H1 (cell line): ENCODE results near the gene MAGI1. TPM values are rescaled to one million over a fixed set of nuclear protein-coding genes. Genes with fewer than 3 reads are reported as not detected.

Experiments
- CTCF ChIA-PET: fragments of 300-600 bp; sonication (Branson Sonifier 250); formaldehyde crosslinking; loops from one replicate; lab custom pipeline; 2021; ENCODE audit not compliant: partially characterized antibody; lab: Charles Lee
- POLR2A ChIA-PET: fragments of 300-600 bp; sonication (Branson Sonifier 250); formaldehyde crosslinking; loops from one replicate; lab custom pipeline; 2021; ENCODE audit warnings: inconsistent platforms; ENCODE audit not compliant: partially characterized antibody; lab: Charles Lee
- DNase-seq, 2 experiments: peaks; one replicate each; pipeline versions ENCODE4 v3.0.0 to v3.0.0-alpha.2; 2010 to 2022; ENCODE audit warnings: low spot score in 2 of 2, low read depth in 1 of 2, mixed read lengths in 1 of 2
- FAIRE-seq: peaks from 2 replicates; lab custom pipeline; 2011; peaks lifted over from hg19 to GRCh38; lab: Jason Lieb, UNC
- H2AFZ ChIP-seq: 2 replicates; pipeline ENCODE4 v1.8.1; 2012; ENCODE audit warnings: low read length, inconsistent platforms
- H2AK5ac ChIP-seq: 2 replicates; pipeline ENCODE4 v1.6.1; 2013; ENCODE audit warnings: low read depth, low read length
- H2BK120ac ChIP-seq: replicated peaks from 2 replicates; pipeline ENCODE3; 2013; ENCODE audit warnings: low read depth, low read length, inconsistent platforms
- H2BK12ac ChIP-seq: 2 replicates; pipeline ENCODE4 v1.6.1; 2013; ENCODE audit warnings: low read depth, low read length
- H2BK15ac ChIP-seq: 2 replicates; pipeline ENCODE4 v1.6.1; 2013; ENCODE audit warnings: low read length
- H2BK20ac ChIP-seq: 2 replicates; pipeline ENCODE4 v1.6.1; 2013; ENCODE audit warnings: low read length
- H2BK5ac ChIP-seq: 2 replicates; pipeline ENCODE4 v1.6.1; 2013; ENCODE audit warnings: low read depth, low read length
- H3K14ac ChIP-seq: 2 replicates; pipeline ENCODE4 v1.6.1; 2013; ENCODE audit warnings: inconsistent platforms; ENCODE audit not compliant: insufficient read length
- H3K18ac ChIP-seq: 2 replicates; pipeline ENCODE4 v1.6.1; 2013; ENCODE audit warnings: low read length; ENCODE audit errors: extremely low read depth
- H3K23ac ChIP-seq: 2 replicates; pipeline ENCODE4 v1.6.1; 2013; ENCODE audit warnings: inconsistent platforms; ENCODE audit not compliant: insufficient read length
- H3K23me2 ChIP-seq: 2 replicates; pipeline ENCODE4 v1.6.1; 2013; ENCODE audit warnings: low read depth, low read length
- H3K27ac ChIP-seq: 2 replicates; pipeline ENCODE4 v1.6.1; 2011; ENCODE audit warnings: low read depth, low read length, inconsistent platforms
- H3K27me3 ChIP-seq, 4 experiments: replicated peaks in 1 of 4; 1 replicate in 1 of 4; 2 replicates in 3 of 4; pipeline versions ENCODE4 v1.6.1 to v1.8.1; 2011 to 2013; ENCODE audit warnings: low read length in 3 of 4, mild to moderate bottlenecking in 3 of 4, inconsistent platforms in 2 of 4, mixed read lengths in 2 of 4, moderate library complexity in 1 of 4; ENCODE audit not compliant: control insufficient read depth in 3 of 4, insufficient read depth in 3 of 4; ENCODE audit errors: extremely low read depth in 1 of 4
- H3K36me3 ChIP-seq, 4 experiments: 2 replicates each; pipeline versions ENCODE4 v1.6.1 to v1.8.1; 2011 to 2013; ENCODE audit warnings: mild to moderate bottlenecking in 4 of 4, low read length in 3 of 4, moderate library complexity in 2 of 4, control low read depth in 1 of 4, inconsistent platforms in 1 of 4; ENCODE audit not compliant: insufficient read depth in 4 of 4, control insufficient read depth in 2 of 4
- H3K4ac ChIP-seq: replicated peaks from 2 replicates; pipeline ENCODE3; 2013; ENCODE audit warnings: low read length, low read depth, mixed read lengths, inconsistent platforms; ENCODE audit not compliant: insufficient read length
- H3K4me1 ChIP-seq, 4 experiments: replicated peaks in 1 of 4; 1 replicate in 1 of 4; 2 replicates in 3 of 4; pipeline versions ENCODE4 v1.6.1 to v1.8.1; 2011 to 2013; ENCODE audit warnings: low read length in 3 of 4, inconsistent platforms in 2 of 4, mixed read lengths in 1 of 4; ENCODE audit not compliant: insufficient read depth in 4 of 4, control insufficient read depth in 3 of 4
- H3K4me2 ChIP-seq, 2 experiments: 2 replicates each; pipeline versions ENCODE4 v1.6.1 to v1.8.1; 2011 to 2013; ENCODE audit warnings: low read depth in 2 of 2, low read length in 2 of 2, control low read depth in 1 of 2, inconsistent platforms in 1 of 2, mild to moderate bottlenecking in 1 of 2; ENCODE audit not compliant: insufficient read depth in 1 of 2
- H3K4me3 ChIP-seq, 4 experiments: fragments of 200-600, 300-600 bp in 1 of 4; sonication (generic), shearing (Covaris generic), sonication (Bioruptor Twin) in 1 of 4; 2 replicates each; pipeline versions ENCODE4 v1.5.1 to v1.8.1; 2011 to 2016; ENCODE audit warnings: low read length in 4 of 4, low read depth in 3 of 4, control low read depth in 2 of 4, inconsistent platforms in 2 of 4, mild to moderate bottlenecking in 2 of 4, mixed read lengths in 1 of 4, moderate library complexity in 1 of 4; ENCODE audit not compliant: insufficient read depth in 2 of 4; ENCODE audit errors: extremely low read depth in 1 of 4
- H3K56ac ChIP-seq: replicated peaks from 2 replicates; pipeline ENCODE3; 2013; ENCODE audit warnings: low read depth, mild to moderate bottlenecking, mixed read lengths, low read length, inconsistent platforms; ENCODE audit not compliant: insufficient read length
- H3K79me1 ChIP-seq: 2 replicates; pipeline ENCODE4 v1.6.1; 2013; ENCODE audit warnings: low read depth, low read length, control low read depth
- H3K79me2 ChIP-seq, 2 experiments: 2 replicates each; pipeline versions ENCODE4 v1.6.1 to v1.8.1; 2012 to 2013; ENCODE audit warnings: low read length in 2 of 2, mild to moderate bottlenecking in 2 of 2, inconsistent platforms in 1 of 2; ENCODE audit not compliant: insufficient read depth in 2 of 2, control insufficient read depth in 1 of 2
- H3K9ac ChIP-seq, 4 experiments: replicated peaks in 1 of 4; 1 replicate in 1 of 4; 2 replicates in 3 of 4; pipeline versions ENCODE4 v1.6.1 to v1.8.1; 2011 to 2013; ENCODE audit warnings: low read depth in 3 of 4, low read length in 3 of 4, control low read depth in 2 of 4, mild to moderate bottlenecking in 2 of 4, moderate library complexity in 2 of 4, inconsistent platforms in 1 of 4; ENCODE audit errors: extremely low read depth in 1 of 4
- H3K9me3 ChIP-seq, 2 experiments: 2 replicates each; pipeline versions ENCODE4 v1.6.1 to v1.8.1; 2012 to 2013; ENCODE audit warnings: mild to moderate bottlenecking in 2 of 2, moderate library complexity in 2 of 2, control low read depth in 1 of 2, inconsistent platforms in 1 of 2, low read depth in 1 of 2, low read length in 1 of 2, mixed read lengths in 1 of 2; ENCODE audit not compliant: insufficient read depth in 2 of 2
- H4K20me1 ChIP-seq, 2 experiments: replicated peaks in 1 of 2; 2 replicates each; pipeline versions ENCODE3 to v1.8.1; 2011 to 2013; ENCODE audit warnings: inconsistent platforms in 2 of 2, low read length in 2 of 2, mild to moderate bottlenecking in 1 of 2; ENCODE audit not compliant: insufficient read depth in 2 of 2, control insufficient read depth in 1 of 2
- H4K5ac ChIP-seq: 2 replicates; pipeline ENCODE4 v1.6.1; 2013; ENCODE audit warnings: low read length, low read depth, mixed read lengths, inconsistent platforms; ENCODE audit not compliant: insufficient read length
- H4K8ac ChIP-seq: 2 replicates; pipeline ENCODE4 v1.8.0; 2013; ENCODE audit warnings: mild to moderate bottlenecking, moderate library complexity, low read length, inconsistent platforms; ENCODE audit not compliant: insufficient read depth; ENCODE audit errors: extremely low read depth
- H4K91ac ChIP-seq: replicated peaks from 2 replicates; pipeline ENCODE3; 2013; ENCODE audit warnings: low read length, mixed read lengths, inconsistent platforms; ENCODE audit not compliant: insufficient read length
- ASH2L ChIP-seq: fragments of 200-600, 300-600 bp; sonication (generic); IDR thresholded peaks from one replicate; pipeline ENCODE4 v1.7.1; 2017; ENCODE audit warnings: low read length
- ATF3 ChIP-seq: IDR thresholded peaks from 2 replicates; pipeline ENCODE4 v1.6.1; 2011; ENCODE audit warnings: low read depth, mild to moderate bottlenecking, low read length; ENCODE audit not compliant: insufficient read depth
- CREB1 ChIP-seq: IDR thresholded peaks from 2 replicates; pipeline ENCODE4 v1.6.1; 2012; ENCODE audit warnings: inconsistent platforms
- CTBP2 ChIP-seq: IDR thresholded peaks from 2 replicates; pipeline ENCODE4 v1.7.0; 2011; ENCODE audit warnings: borderline replicate concordance, mild to moderate bottlenecking, moderate library complexity, mixed read lengths, low read length; ENCODE audit not compliant: insufficient read depth, insufficient read length
- KDM5A ChIP-seq: fragments of 200-600 bp; IDR thresholded peaks from 2 replicates; pipeline ENCODE4 v1.7.1; 2012; ENCODE audit warnings: mild to moderate bottlenecking, low read length, inconsistent platforms, mixed read lengths
- POLR2A ChIP-seq, 2 experiments: IDR thresholded peaks; 1 replicate in 1 of 2; 2 replicates in 1 of 2; pipeline ENCODE4 v1.6.1; 2011; ENCODE audit warnings: low read depth in 2 of 2, low read length in 2 of 2, mild to moderate bottlenecking in 2 of 2; ENCODE audit errors: control extremely low read depth in 1 of 2
- POLR2AphosphoS5 ChIP-seq: IDR thresholded peaks from 2 replicates; pipeline ENCODE4 v1.6.1; 2011; ENCODE audit warnings: low read depth, low read length
- POU5F1 ChIP-seq: IDR thresholded peaks from 2 replicates; pipeline ENCODE4 v1.6.1; 2011; ENCODE audit warnings: low read depth, mild to moderate bottlenecking, low read length, moderate library complexity
- RXRA ChIP-seq: IDR thresholded peaks from 2 replicates; pipeline ENCODE4 v1.6.1; 2011; ENCODE audit warnings: low read depth, mild to moderate bottlenecking, low read length, moderate library complexity; ENCODE audit not compliant: insufficient read depth
- SRF ChIP-seq: IDR thresholded peaks from 2 replicates; pipeline ENCODE4 v1.6.1; 2011; ENCODE audit warnings: mild to moderate bottlenecking, low read depth, low read length, moderate library complexity
- TCF12 ChIP-seq: IDR thresholded peaks from 2 replicates; pipeline ENCODE4 v1.6.1; 2011; ENCODE audit warnings: low read depth, mild to moderate bottlenecking, low read length
- TEAD4 ChIP-seq: IDR thresholded peaks from 2 replicates; pipeline ENCODE4 v1.6.1; 2012; ENCODE audit warnings: low read depth, low read length, inconsistent platforms, mixed read lengths
- YY1 ChIP-seq: IDR thresholded peaks from 2 replicates; pipeline ENCODE4 v1.6.1; 2011; ENCODE audit warnings: low read depth, mild to moderate bottlenecking, low read length
- WGBS, 2 experiments: shearing (Covaris generic) in 1 of 2; methylation state at CpG; one replicate each; pipeline versions ENCODE4 v1.1.6 to v1.1.7; 2013 to 2015; ENCODE audit warnings: low lambda C conversion rate in 2 of 2, mixed read lengths in 2 of 2, inconsistent platforms in 1 of 2, low coverage in 1 of 2, missing lambda C conversion rate in 1 of 2; ENCODE audit not compliant: insufficient replicate concordance in 2 of 2, insufficient coverage in 1 of 2, insufficient read length in 1 of 2; ENCODE audit errors: extremely low coverage in 1 of 2, missing lambda C conversion rate in 1 of 2; 5-methylcytosine and 5-hydroxymethylcytosine counted together
- polyA plus RNA-seq, 7 experiments: library from polyadenylated mRNA; depleted of rRNA in 3 of 7; stranded (reverse) in 5 of 7; unstranded in 2 of 7; fragments of >200 nt in 5 of 7; fragments of 200-250 nt in 2 of 7; gene quantifications; 1 replicate in 5 of 7; 2 replicates in 1 of 7; 4 replicates in 1 of 7; pipeline versions ENCODE4 v1.2.1 to v1.2.3, GENCODE V29; 2011 to 2013; ENCODE audit warnings: missing spikeins in 2 of 7, mixed read lengths in 2 of 7
- total RNA-seq: library from RNA; stranded (reverse); fragmentation: NEBNext Ultra II Directional; extraction: Animal tissue kit (Norgen Biotek cat#: 25700); gene quantifications from 2 replicates; pipeline ENCODE4 v1.2.1, GENCODE V29; 2021
- TF ChIP-seq, protein P1 (sequence below): IDR thresholded peaks from 2 replicates; pipeline ENCODE4 v1.6.1; 2012; ENCODE audit warnings: inconsistent platforms

The MAGI1 gene
- total and polyA plus RNA-seq, 2 of the 8 experiments (the other 6 are each of a cell fraction or from before 2014, with no cell fraction given): 19.8 to 78.0 TPM

DNA sequence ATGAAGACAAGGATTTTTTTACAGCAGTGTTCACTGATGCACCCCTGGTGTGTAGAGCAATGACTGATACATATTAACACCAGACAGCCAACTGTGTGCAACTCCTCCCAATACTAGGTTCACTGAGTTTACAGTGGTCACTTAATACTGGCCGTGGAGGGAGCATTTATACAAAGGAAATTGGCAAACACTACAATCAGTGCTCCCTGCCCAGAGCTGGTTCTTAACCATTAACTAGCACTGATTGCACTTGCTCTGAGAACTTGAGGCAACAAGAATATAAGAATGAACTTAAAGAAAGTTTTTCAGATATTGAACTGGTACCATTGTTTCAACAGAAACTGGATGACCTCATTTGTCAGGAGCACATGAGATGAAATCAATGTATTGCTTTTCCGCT lies 110.6 kb downstream of the MAGI1 start:
- Histone ChIP-seq H2BK5ac (no peak overlapping the region), H2BK12ac (peak overlapping the region; percentile 30; the same call in 1 of the 2 replicates), H3K23me2 (no peaks in the 10 kb centered on the region), H3K79me2 (peaks cover 0 to 57% of the 10 kb centered on the region in 2 experiments; a peak in 3 of 4 replicates), H4K8ac (no peak overlapping the region), H4K91ac (no peak overlapping the region), H3K9ac (no peak overlapping the region; a peak in 1 of 7 replicates), H3K4me3 (no peak overlapping the region), H2BK120ac (no peak overlapping the region), H3K27ac (no peak overlapping the region), H3K36me3 (no peaks in the 10 kb centered on the region), H4K5ac (no peak overlapping the region), H3K79me1 (peaks cover 4% of the 10 kb centered on the region; the same call in 1 of the 2 replicates), H2AFZ (no peak overlapping the region), H3K56ac (no peak overlapping the region), H3K18ac (no peak overlapping the region; the same call in 1 of the 2 replicates), H4K20me1 (no peaks in the 10 kb centered on the region), H3K4ac (no peak overlapping the region), H3K4me2 (peak overlapping the region in 1 of 2 experiments; percentile 29; a peak in 2 of 4 replicates), H3K14ac (no peak overlapping the region), H3K4me1 (peaks cover 0 to 16% (median 13%) of the 10 kb centered on the region in 4 experiments; a peak in 4 of 7 replicates), H3K9me3 (peaks cover under 1 to 3% of the 10 kb centered on the region in 2 experiments; a peak in 3 of 4 replicates), H2BK15ac (no peak overlapping the region), H3K27me3 (no peaks in the 10 kb centered on the region), H3K23ac (no peak overlapping the region), H2AK5ac (peak overlapping the region; percentile 75), H2BK20ac (0 out of 2 replicates have a peak overlapping the region, but pooled peaks have one; percentile 29)
- ChIA-PET POLR2A (interaction anchor here (0.6 kb wide), 1 partner anchor 10 kb away, joined by 3 read pairs; no protein-coding TSS in a partner anchor), CTCF (no interaction called here)
- 70% methylated on average over 2 of the region's 2 CpGs; no CpG with 5 or more reads in 1 of the 2 experiments for WGBS, 2 experiments
- FAIRE-seq (no peak), DNase-seq (no peak)
- TF ChIP-seq CTBP2: no peak
- TF ChIP-seq POLR2AphosphoS5: no peak
- TF ChIP-seq KDM5A: no peak
- no peak for TF ChIP-seq CREB1
- TF ChIP-seq, protein P1, sequence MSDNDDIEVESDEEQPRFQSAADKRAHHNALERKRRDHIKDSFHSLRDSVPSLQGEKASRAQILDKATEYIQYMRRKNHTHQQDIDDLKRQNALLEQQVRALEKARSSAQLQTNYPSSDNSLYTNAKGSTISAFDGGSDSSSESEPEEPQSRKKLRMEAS: no peak
- TF ChIP-seq TEAD4: no peak
- TF ChIP-seq YY1: no peak
- TF ChIP-seq POU5F1: no peak
- no peak for TF ChIP-seq ASH2L
- TF ChIP-seq SRF: no peak
- no peak for TF ChIP-seq TCF12
- no peak for TF ChIP-seq RXRA
- TF ChIP-seq POLR2A (IDR thresholded peaks at IDR 0.05; ENCODE audit: control extremely low read depth in 1 of 2, low read depth in 2 of 2, low read length in 2 of 2): no peak
- no peak for TF ChIP-seq ATF3
